DND-41 (cell line): ENCODE results near the gene KLHL42.

ENCODE experiments used
- EZH2 ChIP-seq: IDR thresholded peaks from 3 replicates; pipeline ENCODE4 v1.6.1; 2012; ENCODE audit warnings: borderline replicate concordance, low read depth, mild to moderate bottlenecking, moderate library complexity, low read length, inconsistent platforms; ENCODE audit not compliant: severe bottlenecking
- TF ChIP-seq, protein P1 (sequence below): IDR thresholded peaks from 2 replicates; pipeline ENCODE4 v1.5.1; 2012; ENCODE audit warnings: borderline replicate concordance, low read length, moderate library complexity, mild to moderate bottlenecking; ENCODE audit not compliant: poor library complexity, severe bottlenecking; ENCODE audit errors: extremely low read depth

DNA sequence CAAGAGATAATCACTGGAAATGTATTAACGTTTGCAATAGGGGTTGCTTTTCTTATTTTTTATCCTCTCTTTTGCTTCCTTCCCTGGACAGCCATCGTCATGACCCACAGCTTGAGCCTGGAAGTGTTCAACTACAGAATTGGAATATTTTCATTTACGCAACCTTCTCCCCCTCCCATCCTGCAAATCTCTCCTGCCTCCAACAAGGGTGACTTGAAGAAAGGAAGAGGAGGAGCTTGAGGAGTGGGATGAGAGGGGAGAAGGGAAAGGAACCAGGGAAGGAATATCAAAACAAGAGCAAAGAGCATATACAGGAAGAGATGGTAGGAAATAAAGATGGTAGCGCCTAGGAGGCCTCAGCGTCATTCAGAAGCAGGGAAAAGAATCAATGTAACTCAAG, 1.6 kb downstream of the KLHL42 start:
- TF ChIP-seq, protein P1, sequence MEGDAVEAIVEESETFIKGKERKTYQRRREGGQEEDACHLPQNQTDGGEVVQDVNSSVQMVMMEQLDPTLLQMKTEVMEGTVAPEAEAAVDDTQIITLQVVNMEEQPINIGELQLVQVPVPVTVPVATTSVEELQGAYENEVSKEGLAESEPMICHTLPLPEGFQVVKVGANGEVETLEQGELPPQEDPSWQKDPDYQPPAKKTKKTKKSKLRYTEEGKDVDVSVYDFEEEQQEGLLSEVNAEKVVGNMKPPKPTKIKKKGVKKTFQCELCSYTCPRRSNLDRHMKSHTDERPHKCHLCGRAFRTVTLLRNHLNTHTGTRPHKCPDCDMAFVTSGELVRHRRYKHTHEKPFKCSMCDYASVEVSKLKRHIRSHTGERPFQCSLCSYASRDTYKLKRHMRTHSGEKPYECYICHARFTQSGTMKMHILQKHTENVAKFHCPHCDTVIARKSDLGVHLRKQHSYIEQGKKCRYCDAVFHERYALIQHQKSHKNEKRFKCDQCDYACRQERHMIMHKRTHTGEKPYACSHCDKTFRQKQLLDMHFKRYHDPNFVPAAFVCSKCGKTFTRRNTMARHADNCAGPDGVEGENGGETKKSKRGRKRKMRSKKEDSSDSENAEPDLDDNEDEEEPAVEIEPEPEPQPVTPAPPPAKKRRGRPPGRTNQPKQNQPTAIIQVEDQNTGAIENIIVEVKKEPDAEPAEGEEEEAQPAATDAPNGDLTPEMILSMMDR, result no peak
- no peak for TF ChIP-seq EZH2
